ENCODE data around the gene RNU6-7.

RNU6-7 gene

GRCh38 chr14:32209471-32209870 lies 7.6 kb downstream of the RNU6-7 start:
- TF ChIP-seq CTCF (IDR thresholded peaks at IDR 0.05; ENCODE audit: control insufficient read depth, insufficient read depth, low read depth, low read length, missing control alignments) = no peak
- H3K4me3 ChIP-seq (ENCODE audit: control insufficient read depth, low read depth, low read length) = no peak overlapping the region
- DNase-seq (ENCODE audit: low read depth) = no peak

- no peak for TF ChIP-seq CTCF (IDR thresholded peaks at IDR 0.05; ENCODE audit: control insufficient read depth, insufficient read depth, low read depth, low read length, missing control alignments)
- DNase-seq (ENCODE audit: low read depth) = no peak
- no peak overlapping the region for H3K4me3 ChIP-seq (ENCODE audit: control insufficient read depth, low read depth, low read length)
Observed at GRCh38 chr14:32211068-32211404, 9.2 kb downstream of the RNU6-7 start.

- no peak for DNase-seq (ENCODE audit: low read depth)
- no peak for TF ChIP-seq CTCF (IDR thresholded peaks at IDR 0.05; ENCODE audit: control insufficient read depth, insufficient read depth, low read depth, low read length, missing control alignments)
- H3K4me3 ChIP-seq (ENCODE audit: control insufficient read depth, low read depth, low read length) = no peak overlapping the region
Observed at GRCh38 chr14:32212833-32213232, 11.0 kb downstream of the RNU6-7 start.

GRCh38 chr14:32217301-32217700 lies 15.5 kb downstream of the RNU6-7 start:
- no peak for TF ChIP-seq CTCF (IDR thresholded peaks at IDR 0.05; ENCODE audit: control insufficient read depth, insufficient read depth, low read depth, low read length, missing control alignments)
- no peak overlapping the region for H3K4me3 ChIP-seq (ENCODE audit: control insufficient read depth, low read depth, low read length)
- no peak for DNase-seq (ENCODE audit: low read depth)

GRCh38 chr14:32224737-32225377 lies 23.0 kb downstream of the RNU6-7 start:
- no peak for DNase-seq (ENCODE audit: low read depth)
- peak; percentile 59 for TF ChIP-seq CTCF (IDR thresholded peaks at IDR 0.05; ENCODE audit: control insufficient read depth, insufficient read depth, low read depth, low read length, missing control alignments)

GRCh38 chr14:32225378-32225920 lies 23.6 kb downstream of the RNU6-7 start:
- no peak for DNase-seq (ENCODE audit: low read depth)
- H3K4me3 ChIP-seq (ENCODE audit: control insufficient read depth, low read depth, low read length) = no peak overlapping the region
- no peak for TF ChIP-seq CTCF (IDR thresholded peaks at IDR 0.05; ENCODE audit: control insufficient read depth, insufficient read depth, low read depth, low read length, missing control alignments)

More at GRCh38 chr14:32224737-32225377, 23.0 kb downstream of the RNU6-7 start:
- H3K4me3 ChIP-seq (ENCODE audit: control insufficient read depth, low read depth, low read length) = no peak overlapping the region

All from AG09309 (cell line).